AG08396 (cell line): Measurements from ENCODE around the gene HSD3B7.
"Not testable (repeated sequence)": the region's sequence is repeated elsewhere in the genome, so short reads cannot be mapped to it uniquely, and the experiment has no call there.

Experiments used
- DNase-seq: peaks from one replicate; pipeline ENCODE4 v3.0.0; 2012; ENCODE audit warnings: low spot score, mixed read lengths

The HSD3B7 gene

GRCh38 chr16:30984669-30985400 is at the start of gene HSD3B7:
TSS of gene HSD3B7 (plus strand) at chr16:30985207. CDS start at chr16:30985659, 452 bp downstream.
- peak; percentile 97 for DNase-seq

- DNase-seq: no peak
These were observed 47.3 kb upstream of the HSD3B7 start for GRCh38 chr16:30937692-30938091.

GRCh38 chr16:30939571-30939970 is 45.4 kb upstream of the HSD3B7 start:
- not testable (repeated sequence) for DNase-seq

GRCh38 chr16:30941600-30942425 is 43.2 kb upstream of the HSD3B7 start:
- DNase-seq: peak; percentile 88

DNA sequence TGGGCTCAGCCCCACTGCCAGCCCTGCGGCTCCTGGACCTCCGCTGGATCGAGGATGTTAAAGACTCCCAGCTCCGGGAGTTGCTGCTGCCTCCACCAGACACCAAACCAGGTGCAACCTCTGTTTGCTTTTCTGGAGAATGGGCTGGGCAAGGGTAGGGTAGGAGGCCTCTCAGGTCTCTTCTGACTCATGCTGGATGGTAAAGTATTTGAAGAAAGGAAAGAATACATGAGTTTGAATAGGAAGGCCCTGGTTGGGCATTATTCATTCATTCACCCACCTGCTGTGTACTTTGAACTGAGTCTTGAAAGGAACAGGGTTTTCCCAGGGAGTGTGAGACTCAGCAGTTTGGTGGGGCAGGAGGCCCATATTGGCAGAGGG is 42.6 kb upstream of the HSD3B7 start:
- DNase-seq: no peak

GRCh38 chr16:30944352-30944751 is 40.7 kb upstream of the HSD3B7 start:
- no peak for DNase-seq

GRCh38 chr16:30946671-30947540 is 38.1 kb upstream of the HSD3B7 start:
- no peak for DNase-seq

- no peak for DNase-seq
These were observed 37.5 kb upstream of the HSD3B7 start for GRCh38 chr16:30947541-30947858.

DNA sequence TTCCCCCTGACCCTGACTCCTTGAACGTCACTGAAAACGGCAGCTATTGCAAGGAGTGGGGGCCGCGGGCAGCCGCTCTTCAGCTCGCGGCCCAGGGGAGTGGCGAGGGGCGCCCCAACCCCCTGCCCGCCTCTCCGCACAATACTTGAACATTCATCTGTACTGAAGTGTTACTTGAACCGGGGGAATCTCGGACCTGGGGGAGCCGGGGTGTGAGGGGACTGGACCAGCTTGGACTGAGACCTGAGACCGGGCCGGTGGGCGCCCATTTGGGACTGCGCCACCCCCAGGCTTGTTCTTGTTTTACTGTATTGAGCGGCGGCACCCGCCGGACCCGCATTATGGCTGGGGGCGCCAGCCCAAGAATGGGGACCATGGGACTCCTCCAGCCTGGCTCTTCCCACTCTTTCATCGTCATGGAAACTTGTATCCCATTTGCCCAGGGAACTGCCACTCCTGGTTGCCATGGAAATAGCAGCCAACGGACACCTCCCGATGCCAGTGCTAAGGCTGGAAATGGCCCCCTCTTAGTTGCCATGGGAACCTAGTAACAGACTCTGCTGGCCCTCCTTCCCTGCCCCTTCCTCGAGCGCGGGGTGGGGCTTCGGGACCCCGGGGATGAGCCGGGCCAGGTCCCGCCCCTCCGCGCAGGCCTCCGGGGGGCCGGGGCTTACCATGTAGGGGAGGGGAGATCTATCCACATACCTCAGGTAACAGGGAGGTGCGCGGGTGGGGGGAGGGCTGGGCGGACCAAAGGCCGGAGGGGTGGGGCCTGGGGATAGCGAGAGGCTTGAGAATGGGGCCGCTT is 36.9 kb upstream of the HSD3B7 start:
- DNase-seq: peak; percentile 97

DNA sequence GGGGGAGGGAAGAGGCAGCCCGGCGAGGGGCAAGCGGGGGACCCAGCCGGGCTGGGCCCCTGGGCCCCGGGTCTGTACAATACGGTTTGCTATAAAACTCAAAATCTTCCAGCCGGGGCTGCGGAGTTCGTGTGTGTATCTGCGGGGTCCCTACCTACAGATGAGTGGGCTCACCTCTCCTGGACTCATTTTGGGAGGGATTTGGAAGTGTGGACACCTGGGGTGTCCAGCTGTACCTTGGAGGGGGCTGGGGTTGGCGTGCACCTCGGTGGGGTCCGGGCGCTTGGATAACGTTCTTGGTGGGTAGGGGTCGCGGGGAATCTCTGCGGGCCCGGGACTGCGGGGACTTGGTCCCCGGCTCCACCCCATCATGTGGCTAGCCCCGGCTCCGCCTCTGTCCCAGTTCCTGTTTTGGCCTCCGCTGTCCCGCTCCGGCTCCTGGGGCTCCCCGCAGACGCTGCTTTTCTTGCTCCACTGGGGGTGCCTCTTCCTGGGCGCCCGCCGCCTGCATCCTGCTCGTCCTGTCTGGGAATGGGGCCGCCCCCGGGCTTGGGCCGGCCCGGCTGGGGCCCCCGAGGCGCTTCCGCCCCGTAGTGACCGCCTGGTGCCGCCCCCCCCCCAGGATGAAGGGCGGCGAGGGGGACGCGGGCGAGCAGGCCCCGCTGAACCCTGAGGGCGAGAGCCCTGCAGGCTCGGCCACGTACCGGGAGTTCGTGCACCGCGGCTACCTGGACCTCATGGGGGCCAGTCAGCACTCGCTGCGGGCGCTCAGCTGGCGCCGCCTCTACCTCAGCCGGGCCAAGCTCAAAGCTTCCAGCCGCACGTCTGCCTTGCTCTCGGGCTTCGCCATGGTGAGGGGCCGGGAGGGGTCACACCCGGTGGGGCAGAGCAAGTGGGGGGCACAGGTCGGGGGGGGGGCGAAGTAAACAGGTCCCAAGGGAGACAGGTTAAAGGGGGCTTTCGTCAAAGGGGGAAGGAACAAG is 36.0 kb upstream of the HSD3B7 start, which contains the start of gene ORAI3:
Gene ORAI3 (plus strand): TSS at position 402 of the 983 bp plus-strand sequence. CDS start 222 bp downstream, at position 624.
- peak; percentile 77 for DNase-seq

DNA sequence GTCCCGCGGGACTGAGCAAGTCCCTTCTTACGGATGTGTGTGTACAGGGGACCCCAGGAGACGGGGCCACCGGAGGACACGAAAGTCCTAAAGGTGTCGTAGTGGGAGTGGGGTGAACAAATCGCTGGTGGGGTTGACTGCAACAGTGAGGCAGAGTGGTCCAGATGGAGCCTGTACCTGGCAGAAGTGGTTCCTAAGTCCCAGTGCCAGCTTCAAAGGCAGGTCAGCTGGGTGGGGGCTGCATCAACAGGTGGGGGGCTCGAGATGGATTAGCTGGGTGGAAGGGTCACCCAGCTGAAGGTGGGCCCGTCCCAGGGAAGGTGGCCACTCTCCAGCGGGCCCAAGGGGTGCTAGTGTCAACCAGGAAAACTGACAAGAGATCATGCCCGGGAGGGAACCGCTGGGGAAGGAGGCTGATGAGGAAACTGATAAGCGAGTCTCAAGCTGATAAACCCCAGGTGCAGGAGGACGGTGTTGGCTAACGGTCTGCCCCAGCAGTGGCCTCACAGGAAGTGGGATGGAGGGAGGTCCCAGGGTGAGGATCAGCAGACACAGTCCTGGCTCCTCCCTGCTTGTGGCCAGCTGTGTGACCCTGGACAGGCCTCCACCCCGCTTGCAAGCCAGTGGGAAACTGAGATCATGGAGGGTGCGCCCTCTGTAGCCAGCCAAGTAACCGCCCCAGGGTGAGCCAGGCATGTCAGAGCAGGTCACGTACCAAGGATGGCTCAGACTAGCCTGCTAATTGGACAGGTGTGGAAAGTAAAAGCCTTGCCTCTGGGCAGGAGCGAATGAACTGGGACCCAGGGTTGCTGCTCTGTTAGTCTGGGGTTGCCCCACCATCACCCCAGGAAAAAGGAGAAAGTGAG is 35.1 kb upstream of the HSD3B7 start:
- DNase-seq: peak; percentile 76

- DNase-seq: no peak
These were observed 34.4 kb upstream of the HSD3B7 start for GRCh38 chr16:30950516-30951065.

DNA sequence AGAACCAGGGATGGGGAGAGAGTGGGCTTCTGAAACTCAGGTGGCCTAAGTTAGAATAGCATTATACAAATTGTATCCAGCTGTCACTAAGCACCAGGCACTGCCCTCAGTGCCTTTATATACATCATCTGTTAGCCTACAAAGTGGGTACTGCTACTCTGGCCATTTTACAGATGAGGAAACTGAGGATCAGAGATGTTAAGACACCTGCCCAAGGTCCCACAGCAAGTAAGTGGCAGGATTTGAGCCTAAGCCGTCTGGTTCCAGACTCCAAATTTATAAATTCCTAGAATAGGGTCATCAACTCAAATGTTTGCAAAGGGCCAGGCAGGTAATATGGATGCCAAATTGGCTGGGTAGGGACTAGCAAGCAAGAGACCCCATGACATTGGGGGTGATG is 33.8 kb upstream of the HSD3B7 start:
- DNase-seq: no peak

DNA sequence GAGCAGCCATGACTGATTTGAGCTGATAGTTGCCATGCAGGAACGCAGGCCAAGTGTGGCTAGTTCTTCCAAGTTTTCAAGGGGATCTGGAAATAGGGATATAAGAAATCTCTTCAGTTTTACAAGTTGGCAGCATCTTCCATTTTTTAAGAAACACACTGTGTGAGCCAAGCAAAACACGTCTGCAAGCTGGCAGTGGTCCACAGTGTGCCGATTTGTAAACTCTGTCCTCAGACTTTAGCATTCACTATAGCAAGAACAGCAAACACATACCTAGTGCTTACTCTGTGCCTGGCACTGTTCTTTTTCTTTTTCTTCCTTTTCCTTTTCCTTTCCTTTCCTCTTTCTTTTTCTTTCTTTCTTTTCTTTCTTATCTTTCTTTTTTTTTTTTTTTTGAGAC is 33.3 kb upstream of the HSD3B7 start:
- no peak for DNase-seq

DNA sequence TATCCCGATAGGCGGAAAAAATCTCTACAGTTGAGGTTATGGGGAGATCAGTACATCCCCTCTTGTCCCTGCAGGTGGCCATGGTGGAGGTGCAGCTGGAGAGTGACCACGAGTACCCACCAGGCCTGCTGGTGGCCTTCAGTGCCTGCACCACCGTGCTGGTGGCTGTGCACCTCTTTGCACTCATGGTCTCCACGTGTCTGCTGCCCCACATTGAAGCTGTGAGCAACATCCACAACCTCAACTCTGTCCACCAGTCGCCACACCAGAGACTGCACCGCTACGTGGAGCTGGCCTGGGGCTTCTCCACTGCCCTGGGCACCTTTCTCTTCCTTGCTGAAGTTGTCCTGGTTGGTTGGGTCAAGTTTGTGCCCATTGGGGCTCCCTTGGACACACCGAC is 31.9 kb upstream of the HSD3B7 start:
- no peak for DNase-seq

GRCh38 chr16:30953511-30954124 is 31.4 kb upstream of the HSD3B7 start:
- DNase-seq: peak; percentile 46

GRCh38 chr16:30954993-30955392 is 30.0 kb upstream of the HSD3B7 start:
- no peak for DNase-seq
